Esophagus squamous epithelium (tissue), 5 donors: ENCODE results near the gene TRUB1. TPM values are rescaled to one million over a fixed set of nuclear protein-coding genes. Genes with fewer than 3 reads are reported as not detected.

Experiments
- DNase-seq: peaks from one replicate; lab custom pipeline; 2025; lab: John Stamatoyannopoulos, UW
- H3K27ac ChIP-seq, 4 donors: fragments of 200-600 bp; sonication (generic); one replicate each; pipeline ENCODE4 v1.5.1; 2016 to 2019; ENCODE audit warnings: mild to moderate bottlenecking in 1 of 4
- H3K27me3 ChIP-seq, 4 donors: fragments of 200-600 bp; sonication (generic); 1 replicate in 3 of 4; 2 replicates in 1 of 4; pipeline versions ENCODE4 v1.5.1 to v1.6.0; 2017 to 2021; ENCODE audit warnings: antibody characterized with exemption in 1 of 4
- H3K36me3 ChIP-seq, 3 donors: fragments of 200-600 bp; sonication (generic); one replicate each; pipeline ENCODE4 v1.5.1; 2016 to 2019
- H3K4me1 ChIP-seq, 3 donors: fragments of 200-600 bp; sonication (generic); one replicate each; pipeline ENCODE4 v1.5.1; 2017 to 2019
- H3K4me3 ChIP-seq, 4 donors: fragments of 200-600 bp; sonication (generic); 1 replicate in 3 of 4; 2 replicates in 1 of 4; pipeline ENCODE4 v1.5.1; 2016 to 2019; ENCODE audit warnings: mild to moderate bottlenecking in 2 of 4, moderate library complexity in 1 of 4
- H3K9me3 ChIP-seq, 3 donors: fragments of 200-600 bp; sonication (generic); one replicate each; pipeline ENCODE4 v1.5.1; 2016 to 2019
- POLR2A ChIP-seq, 4 donors: fragments of 450-650 bp; IDR thresholded peaks; one replicate each; pipeline ENCODE4 v1.6.1; 2017; ENCODE audit warnings: antibody characterized with exemption in 4 of 4, mild to moderate bottlenecking in 4 of 4, moderate library complexity in 3 of 4
- WGBS, 2 donors: methylation state at CpG; one replicate each; pipeline ENCODE4 v1.1.5; 2018; 5-methylcytosine and 5-hydroxymethylcytosine counted together
- intact Hi-C: fragments of 100-400 bp; cut with DNase I; formaldehyde crosslinking; loops from one replicate; pipeline ENCODE4 v1.15.0; 2022
- total RNA-seq, 4 donors: library from RNA; depleted of rRNA; stranded (reverse); fragments of >200 nt; gene quantifications; one replicate each; pipeline ENCODE4 v1.1.0, GENCODE V29; 2016
- TF ChIP-seq, protein P1 (sequence below), 6 experiments: fragments of 450-650 bp in 4 of 6; fragments of 200-600 bp in 2 of 6; sonication (generic) in 2 of 6; IDR thresholded peaks; one replicate each; pipeline ENCODE4 v1.5.1; 2016 to 2019; ENCODE audit warnings: antibody characterized with exemption in 6 of 6, mild to moderate bottlenecking in 4 of 6, moderate library complexity in 4 of 6
- donor health status: DM: yes; HTN: yes; CAD: no.

Gene TRUB1
- total RNA-seq, 4 donors from 2014 or later, result 11.0 to 20.6 (median 17.2) TPM

DNA sequence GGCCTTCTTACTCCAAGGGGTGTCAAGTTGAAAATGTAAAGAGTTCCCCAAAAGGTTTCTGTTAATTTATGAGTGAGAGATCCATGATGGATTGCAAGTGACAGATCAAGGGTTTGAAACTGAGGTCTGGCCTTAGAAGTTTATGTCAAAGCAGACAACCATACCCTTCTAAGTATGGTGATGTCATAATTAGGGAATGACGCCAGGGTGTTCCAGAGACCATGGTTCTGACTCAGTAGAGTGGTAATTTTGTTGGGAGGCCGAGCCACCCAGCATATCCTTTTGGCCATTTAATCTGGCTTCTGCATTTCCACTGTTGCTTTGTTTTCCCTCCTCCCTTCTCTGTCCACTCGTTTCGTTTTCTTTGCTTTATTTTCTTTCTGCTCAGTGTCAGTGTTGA, 2.7 kb downstream of the TRUB1 start:
- H3K27me3 ChIP-seq, result no peaks in the 10 kb centered on the region
- H3K36me3 ChIP-seq, result peaks cover 0 to 51% (median 27%) of the 10 kb centered on the region in 3 donors
- WGBS, 2 donors, result 58 to 64% methylated on average over 4 of the region's 4 CpGs
- peaks cover 6 to 28% (median 15%) of the 10 kb centered on the region in 3 donors for H3K4me1 ChIP-seq
- no peak overlapping the region for H3K4me3 ChIP-seq
- TF ChIP-seq, protein P1, sequence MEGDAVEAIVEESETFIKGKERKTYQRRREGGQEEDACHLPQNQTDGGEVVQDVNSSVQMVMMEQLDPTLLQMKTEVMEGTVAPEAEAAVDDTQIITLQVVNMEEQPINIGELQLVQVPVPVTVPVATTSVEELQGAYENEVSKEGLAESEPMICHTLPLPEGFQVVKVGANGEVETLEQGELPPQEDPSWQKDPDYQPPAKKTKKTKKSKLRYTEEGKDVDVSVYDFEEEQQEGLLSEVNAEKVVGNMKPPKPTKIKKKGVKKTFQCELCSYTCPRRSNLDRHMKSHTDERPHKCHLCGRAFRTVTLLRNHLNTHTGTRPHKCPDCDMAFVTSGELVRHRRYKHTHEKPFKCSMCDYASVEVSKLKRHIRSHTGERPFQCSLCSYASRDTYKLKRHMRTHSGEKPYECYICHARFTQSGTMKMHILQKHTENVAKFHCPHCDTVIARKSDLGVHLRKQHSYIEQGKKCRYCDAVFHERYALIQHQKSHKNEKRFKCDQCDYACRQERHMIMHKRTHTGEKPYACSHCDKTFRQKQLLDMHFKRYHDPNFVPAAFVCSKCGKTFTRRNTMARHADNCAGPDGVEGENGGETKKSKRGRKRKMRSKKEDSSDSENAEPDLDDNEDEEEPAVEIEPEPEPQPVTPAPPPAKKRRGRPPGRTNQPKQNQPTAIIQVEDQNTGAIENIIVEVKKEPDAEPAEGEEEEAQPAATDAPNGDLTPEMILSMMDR (IDR thresholded peaks at IDR 0.05), result no peak
- no peak for DNase-seq
- H3K9me3 ChIP-seq, result no peaks in the 10 kb centered on the region
- intact Hi-C loops, result no loop called here
- H3K27ac ChIP-seq, result no peak overlapping the region

- Histone ChIP-seq H3K4me1 (peaks cover 6 to 28% (median 15%) of the 10 kb centered on the region in 3 donors), H3K36me3 (peaks cover 0 to 66% (median 27%) of the 10 kb centered on the region in 3 donors), H3K27me3 (no peaks in the 10 kb centered on the region), H3K9me3 (no peaks in the 10 kb centered on the region), H3K4me3 (no peak overlapping the region), H3K27ac (no peak overlapping the region)
- WGBS, 2 donors, result 91% methylated on average over 5 of the region's 5 CpGs; no CpG with 5 or more reads in 1 of the 2 donors
- intact Hi-C loops, result no loop called here
- TF ChIP-seq, protein P1 (IDR thresholded peaks at IDR 0.05), result no peak
- no peak for TF ChIP-seq POLR2A (IDR thresholded peaks at IDR 0.05)
- no peak for DNase-seq
These were observed 5.0 kb downstream of the TRUB1 start for GRCh38 chr10:114943000-114943399.

GRCh38 chr10:114953047-114953446, 15.1 kb downstream of the TRUB1 start:
- no peaks in the 10 kb centered on the region for H3K9me3 ChIP-seq
- peaks cover 0 to 6% (median 0%) of the 10 kb centered on the region in 3 donors for H3K4me1 ChIP-seq
- DNase-seq, result no peak
- TF ChIP-seq, protein P1 (IDR thresholded peaks at IDR 0.05), result no peak
- no peak for TF ChIP-seq POLR2A (IDR thresholded peaks at IDR 0.05)
- 85 to 89% methylated on average over 4 of the region's 4 CpGs for WGBS, 2 donors
- no peak overlapping the region for H3K4me3 ChIP-seq
- intact Hi-C loops, result no loop called here
- no peak overlapping the region for H3K27ac ChIP-seq
- no peaks in the 10 kb centered on the region for H3K27me3 ChIP-seq
- peaks cover 0 to 21% (median 0%) of the 10 kb centered on the region in 3 donors for H3K36me3 ChIP-seq

DNA sequence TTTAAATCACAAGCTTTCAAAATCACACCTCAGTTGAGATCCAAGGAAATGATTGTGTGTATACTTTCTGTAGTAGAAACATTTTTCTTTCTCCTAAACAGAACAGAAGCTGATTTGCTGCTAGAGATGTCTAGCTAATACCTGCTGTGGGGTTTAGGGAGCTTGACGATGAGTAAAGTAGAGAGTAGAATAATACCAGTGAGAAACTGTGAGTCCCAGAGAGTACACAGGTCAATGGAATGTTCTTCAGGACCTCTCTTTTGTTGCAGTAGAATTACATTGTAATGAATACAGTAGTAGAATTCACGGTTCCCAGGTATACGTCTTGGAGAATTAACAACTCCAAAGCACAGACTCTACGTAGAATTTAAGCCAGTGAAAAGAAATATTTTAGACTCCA, 18.0 kb downstream of the TRUB1 start:
- Histone ChIP-seq H3K9me3 (no peaks in the 10 kb centered on the region), H3K4me1 (peaks cover 0 to 6% (median 0%) of the 10 kb centered on the region in 3 donors), H3K4me3 (no peak overlapping the region), H3K36me3 (peaks cover 0 to 38% (median 0%) of the 10 kb centered on the region in 3 donors), H3K27me3 (no peaks in the 10 kb centered on the region), H3K27ac (no peak overlapping the region)
- intact Hi-C loops, result no loop called here
- DNase-seq, result no peak
- WGBS, 2 donors, result 92 to 97% methylated on average over 4 of the region's 4 CpGs
- TF ChIP-seq, protein P1 (IDR thresholded peaks at IDR 0.05), result no peak
- TF ChIP-seq POLR2A (IDR thresholded peaks at IDR 0.05), result no peak

- Histone ChIP-seq H3K4me1 (peaks cover 0 to 6% (median 0%) of the 10 kb centered on the region in 3 donors), H3K4me3 (no peak overlapping the region), H3K27ac (no peak overlapping the region), H3K9me3 (no peaks in the 10 kb centered on the region), H3K36me3 (peaks cover 0 to 43% (median 0%) of the 10 kb centered on the region in 3 donors), H3K27me3 (no peaks in the 10 kb centered on the region)
- intact Hi-C loops, result no loop called here
- no peak for TF ChIP-seq POLR2A (IDR thresholded peaks at IDR 0.05)
- TF ChIP-seq, protein P1 (IDR thresholded peaks at IDR 0.05), result no peak
- DNase-seq, result no peak
- WGBS, 2 donors, result 71 to 74% methylated on average over 2 of the region's 2 CpGs
These were observed 18.5 kb downstream of the TRUB1 start for GRCh38 chr10:114956466-114956865.
